Hepatocyte (in vitro differentiated cells): ENCODE data around the gene POLR3H.

Source experiments
- EZH2phosphoT487 ChIP-seq: fragments of 200-600 bp; sonication (generic); IDR thresholded peaks from one replicate; pipeline ENCODE4 v1.6.1; 2018; ENCODE audit warnings: antibody characterized with exemption, mild to moderate bottlenecking, low read depth, moderate library complexity; ENCODE audit not compliant: unreplicated experiment, severe bottlenecking
- TF ChIP-seq, protein P1 (sequence below): fragments of 200-600 bp; sonication (generic); IDR thresholded peaks from 2 replicates; pipeline ENCODE4 v1.5.1; 2016; ENCODE audit warnings: antibody characterized with exemption, mild to moderate bottlenecking; ENCODE audit not compliant: poor library complexity

DNA sequence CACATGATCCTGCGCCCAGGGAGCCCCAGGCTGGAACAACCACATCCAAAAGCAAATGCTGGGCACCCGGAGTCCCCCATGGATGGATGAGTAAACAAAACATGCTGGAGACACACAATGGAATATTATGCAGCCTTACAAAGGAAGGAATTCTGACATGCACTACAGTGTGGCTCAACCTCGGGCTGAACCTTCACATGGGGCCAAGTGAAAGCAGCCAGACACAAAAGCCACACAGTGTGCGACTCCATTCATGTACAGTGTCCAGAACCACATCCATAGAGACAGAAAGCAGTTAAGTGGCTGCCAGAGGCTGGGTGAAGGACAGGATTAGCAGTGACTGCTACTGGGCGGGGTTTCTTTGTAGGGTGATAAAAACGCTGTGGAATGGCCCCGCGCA, 10.1 kb downstream of the POLR3H start:
- TF ChIP-seq, protein P1, sequence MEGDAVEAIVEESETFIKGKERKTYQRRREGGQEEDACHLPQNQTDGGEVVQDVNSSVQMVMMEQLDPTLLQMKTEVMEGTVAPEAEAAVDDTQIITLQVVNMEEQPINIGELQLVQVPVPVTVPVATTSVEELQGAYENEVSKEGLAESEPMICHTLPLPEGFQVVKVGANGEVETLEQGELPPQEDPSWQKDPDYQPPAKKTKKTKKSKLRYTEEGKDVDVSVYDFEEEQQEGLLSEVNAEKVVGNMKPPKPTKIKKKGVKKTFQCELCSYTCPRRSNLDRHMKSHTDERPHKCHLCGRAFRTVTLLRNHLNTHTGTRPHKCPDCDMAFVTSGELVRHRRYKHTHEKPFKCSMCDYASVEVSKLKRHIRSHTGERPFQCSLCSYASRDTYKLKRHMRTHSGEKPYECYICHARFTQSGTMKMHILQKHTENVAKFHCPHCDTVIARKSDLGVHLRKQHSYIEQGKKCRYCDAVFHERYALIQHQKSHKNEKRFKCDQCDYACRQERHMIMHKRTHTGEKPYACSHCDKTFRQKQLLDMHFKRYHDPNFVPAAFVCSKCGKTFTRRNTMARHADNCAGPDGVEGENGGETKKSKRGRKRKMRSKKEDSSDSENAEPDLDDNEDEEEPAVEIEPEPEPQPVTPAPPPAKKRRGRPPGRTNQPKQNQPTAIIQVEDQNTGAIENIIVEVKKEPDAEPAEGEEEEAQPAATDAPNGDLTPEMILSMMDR = no peak
- TF ChIP-seq EZH2phosphoT487 = no peak
